ENCODE results near the gene SEMA3A.
"Not testable (repeated sequence)": the region's sequence is repeated elsewhere in the genome, so short reads cannot be mapped to it uniquely, and the experiment has no call there.

Gene SEMA3A

DNA sequence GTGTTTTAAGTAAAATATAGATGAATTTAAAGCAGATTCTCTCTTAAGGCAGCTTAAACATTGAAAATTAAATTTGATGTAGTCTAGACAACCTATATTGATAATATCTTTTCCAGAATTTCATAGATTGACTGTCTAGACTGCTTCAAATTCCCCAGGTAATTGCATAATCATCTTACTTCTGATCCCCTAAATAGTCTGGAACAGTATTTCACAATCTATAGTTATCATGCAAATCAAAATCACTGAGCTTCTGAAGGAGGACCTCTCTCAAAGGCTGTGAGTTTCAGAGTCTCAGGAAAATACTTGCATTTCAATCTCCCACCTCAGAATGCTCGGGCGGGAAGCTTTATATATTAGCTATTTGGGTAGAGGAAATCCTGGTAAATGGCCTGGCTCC lies 87.3 kb downstream of the SEMA3A start:
- DNase-seq = no peak

DNA sequence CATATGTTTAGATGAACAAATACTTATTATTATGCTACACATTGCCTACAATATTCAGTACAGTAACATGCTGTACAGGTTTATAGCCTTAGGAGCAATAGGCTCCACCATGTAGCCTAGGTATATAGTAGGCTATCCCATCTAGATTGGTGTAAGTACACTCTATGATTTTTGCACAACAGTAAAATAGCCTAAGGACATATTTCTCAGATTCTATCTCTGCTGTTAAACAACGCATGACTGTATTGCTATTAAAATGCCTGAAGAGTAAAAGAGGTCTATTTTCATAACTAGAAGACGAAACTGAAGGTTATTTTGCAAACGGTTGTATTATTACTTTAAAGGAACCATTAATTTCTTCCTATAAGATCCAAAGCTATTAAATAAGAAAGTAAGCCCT lies 88.3 kb downstream of the SEMA3A start:
- DNase-seq = no peak

DNA sequence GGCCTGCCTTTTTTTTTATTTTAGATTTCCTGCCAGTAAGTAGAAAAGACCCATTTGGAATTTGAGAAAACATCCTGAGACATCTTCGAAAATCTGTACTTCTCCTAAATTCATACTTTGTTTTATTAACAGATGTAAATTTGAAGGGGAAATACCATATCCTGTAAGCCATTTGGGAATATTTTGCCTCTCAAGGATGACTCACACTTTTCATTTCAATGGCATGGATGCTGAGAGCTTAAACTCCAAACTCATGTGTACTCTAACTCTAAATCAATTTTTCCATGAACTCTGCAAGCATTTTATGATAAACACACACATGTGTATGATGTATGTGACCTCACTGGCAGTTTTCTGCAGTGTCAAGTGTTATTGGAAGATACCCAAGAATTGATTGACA lies 89.0 kb downstream of the SEMA3A start:
- DNase-seq = no peak

DNA sequence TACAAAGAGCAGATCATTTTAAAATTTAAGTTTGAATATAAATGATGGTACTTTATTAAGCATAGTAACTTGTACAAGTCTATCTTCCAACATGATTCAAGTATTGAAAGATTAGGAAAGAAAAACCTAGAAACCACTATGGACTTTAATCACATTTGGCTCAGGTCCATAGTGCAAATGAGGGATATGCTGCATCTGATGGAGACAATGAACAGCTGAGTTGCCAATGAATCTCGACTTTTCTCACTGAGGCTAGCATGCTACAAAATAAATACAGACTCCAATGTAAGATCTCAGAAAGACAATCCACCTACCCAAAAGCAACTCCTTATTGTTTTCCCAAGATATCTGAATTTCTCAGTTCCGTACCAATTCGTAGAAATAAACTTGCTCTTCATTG lies 89.8 kb downstream of the SEMA3A start:
- no peak for DNase-seq

DNA sequence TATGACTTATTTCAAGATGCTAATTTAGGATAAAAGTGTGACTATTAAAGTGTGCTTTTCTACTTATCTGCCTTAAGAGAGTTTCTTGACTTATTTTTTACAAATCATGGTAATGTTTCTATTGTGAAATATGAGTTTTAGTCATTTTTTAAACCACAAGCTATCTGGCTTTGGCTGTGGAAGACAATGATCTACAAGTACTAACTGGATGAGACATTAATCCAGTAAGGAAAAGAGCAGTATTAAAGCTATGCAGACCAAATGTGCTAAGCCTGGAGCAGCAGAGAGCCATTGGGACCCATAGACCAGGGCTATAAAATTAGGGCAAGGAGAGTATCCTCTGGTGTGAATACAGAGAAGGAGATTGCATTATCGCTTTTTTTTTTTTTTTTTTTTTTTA lies 92.4 kb downstream of the SEMA3A start:
- DNase-seq = no peak

DNA sequence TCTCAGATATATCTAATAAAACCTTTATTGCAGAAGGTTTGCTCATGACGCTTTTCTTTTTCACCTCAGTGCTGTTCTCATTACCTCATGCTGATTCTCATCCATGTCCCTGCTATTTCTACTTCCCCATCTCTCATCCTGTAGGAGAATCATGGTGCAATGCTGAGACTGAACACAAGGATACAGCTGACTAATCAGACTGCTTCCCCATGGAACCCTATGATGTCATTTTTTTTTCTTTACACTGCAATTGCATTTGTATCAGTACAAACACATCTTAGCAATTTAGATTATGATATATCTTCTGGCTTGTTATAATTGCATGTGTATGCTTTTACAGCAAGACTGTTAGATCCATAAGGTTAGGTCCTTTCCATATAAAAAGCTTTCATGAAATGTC lies 93.7 kb downstream of the SEMA3A start:
- DNase-seq = no peak

DNA sequence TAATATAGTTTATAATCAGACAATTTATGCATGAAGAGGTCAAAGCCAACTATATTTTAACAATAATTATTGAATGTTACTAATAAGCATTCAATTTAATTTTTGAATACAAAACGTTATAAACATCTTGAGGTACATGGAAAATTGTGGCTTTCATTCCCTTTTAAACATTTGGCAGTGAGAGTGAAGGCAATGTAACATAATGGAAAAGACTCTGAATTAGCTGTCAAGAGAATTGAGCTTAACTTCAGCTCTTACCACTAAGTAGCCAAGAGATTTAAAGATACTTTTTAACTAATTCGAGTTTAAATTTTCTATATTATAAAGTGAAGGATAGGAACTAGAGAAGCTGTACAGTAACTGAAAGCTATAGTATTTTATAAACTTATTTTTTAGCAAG lies 98.6 kb downstream of the SEMA3A start:
- DNase-seq = no peak

DNA sequence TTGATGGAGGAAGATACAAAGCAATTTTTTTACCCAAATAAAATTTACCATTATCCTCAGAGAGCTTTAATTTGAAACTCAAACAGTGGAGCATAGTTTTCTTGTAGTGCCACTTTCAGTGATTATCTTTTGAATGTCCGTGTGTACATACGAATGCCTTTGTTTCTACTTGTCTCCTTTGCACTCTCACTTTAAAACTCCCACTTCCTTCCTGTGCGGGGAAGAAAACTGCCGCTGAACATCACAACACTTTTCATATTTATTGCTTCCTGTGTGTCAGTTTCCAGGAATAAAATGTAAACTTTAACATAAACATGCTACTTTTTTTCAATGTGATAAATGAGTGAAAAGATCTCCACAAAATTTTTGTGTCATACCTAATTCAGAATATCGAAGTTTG lies 102.4 kb downstream of the SEMA3A start:
- no peak for DNase-seq

DNA sequence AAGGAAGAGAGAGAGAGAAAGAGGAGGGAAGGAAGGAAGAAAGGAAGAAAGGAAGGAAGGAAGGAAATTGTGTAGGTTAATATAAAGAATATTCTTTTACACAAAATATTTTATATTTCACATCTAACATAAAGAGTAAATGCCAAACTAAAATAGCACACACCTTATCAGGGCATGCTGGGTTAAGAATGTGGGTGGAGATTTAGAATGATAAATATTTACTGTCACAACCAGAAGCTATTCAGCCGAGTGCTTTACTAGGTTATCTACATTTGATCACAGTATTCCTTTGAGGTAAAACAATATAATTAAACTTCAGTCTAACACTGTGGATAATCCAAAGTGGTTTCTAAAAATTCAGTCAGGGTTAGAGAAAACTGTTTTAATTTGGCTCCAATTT lies 103.3 kb downstream of the SEMA3A start:
- DNase-seq = no peak

DNA sequence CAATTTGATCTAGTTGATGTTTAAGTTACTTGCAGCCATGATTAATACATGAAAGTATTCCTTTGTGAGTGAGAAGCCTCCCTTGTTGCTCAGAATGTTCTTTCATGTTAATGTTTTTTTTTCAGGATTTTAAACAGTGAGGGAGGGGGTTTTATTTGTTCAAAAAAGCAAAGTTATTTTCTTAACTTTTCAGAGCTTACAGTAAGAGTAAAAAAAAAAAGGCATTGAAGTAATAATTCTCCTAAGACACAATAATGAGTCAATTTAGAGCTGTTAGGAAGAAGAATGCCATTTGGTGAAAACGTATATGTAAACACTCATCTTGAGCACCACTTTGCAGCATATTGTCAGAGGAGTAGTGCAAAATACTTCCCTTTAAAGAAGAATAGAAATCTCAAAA lies 105.8 kb downstream of the SEMA3A start:
- no peak for DNase-seq

DNA sequence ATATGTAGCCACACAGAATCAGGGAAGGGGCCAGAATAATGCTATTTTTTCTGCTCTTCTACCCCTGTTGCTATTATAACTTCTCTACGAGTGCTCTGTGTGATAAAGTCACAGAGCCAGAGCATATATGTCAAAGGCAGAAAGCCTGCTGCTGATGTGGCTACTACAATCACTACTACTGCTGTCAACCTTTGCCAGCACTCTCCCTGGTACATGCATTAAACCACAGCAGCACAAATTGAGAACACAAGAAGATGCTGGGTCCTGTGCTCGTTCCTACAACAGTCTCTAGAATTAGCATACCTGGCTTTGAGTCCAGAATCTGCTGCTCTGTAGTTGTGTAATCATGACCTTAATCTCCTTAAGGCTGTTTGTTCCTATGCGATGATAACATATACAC lies 108.6 kb downstream of the SEMA3A start:
- DNase-seq = no peak

DNA sequence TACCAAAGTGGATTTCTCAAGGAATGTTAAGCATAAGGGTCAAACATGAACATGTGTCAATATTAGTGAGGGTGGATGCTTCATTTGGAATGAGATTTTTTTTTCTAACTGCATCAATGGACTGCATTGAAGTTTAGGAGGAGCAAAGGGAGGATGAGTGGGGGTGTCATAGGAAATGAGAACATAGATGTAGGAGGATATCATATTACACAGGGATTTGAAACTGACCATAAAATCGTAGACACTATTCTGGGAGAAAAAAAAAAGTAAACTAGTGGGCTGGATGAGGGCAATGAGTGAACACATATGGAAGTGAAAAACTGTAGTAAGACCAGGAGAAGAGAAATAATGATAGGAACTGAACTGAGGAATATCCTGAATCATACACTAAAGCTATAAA lies 109.4 kb downstream of the SEMA3A start:
- no peak for DNase-seq

DNA sequence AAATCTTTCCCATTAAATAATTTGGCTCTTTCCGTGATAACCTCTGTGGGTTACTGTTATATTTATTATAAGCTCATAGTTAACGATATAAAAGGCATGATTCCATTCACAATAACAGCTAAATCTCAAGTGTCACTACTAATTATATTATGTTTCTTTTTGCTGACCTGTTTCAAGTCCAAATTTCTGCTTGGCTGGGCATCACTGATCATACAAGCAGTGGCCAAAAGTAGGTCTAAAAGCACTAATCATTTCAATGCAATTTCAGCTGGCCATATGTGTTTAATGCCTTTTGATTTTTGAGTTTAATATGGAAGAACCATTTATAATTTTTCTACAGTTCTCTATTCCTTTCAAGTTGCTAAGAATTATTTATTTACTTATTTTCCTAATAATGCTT lies 110.7 kb downstream of the SEMA3A start:
- no peak for DNase-seq

DNA sequence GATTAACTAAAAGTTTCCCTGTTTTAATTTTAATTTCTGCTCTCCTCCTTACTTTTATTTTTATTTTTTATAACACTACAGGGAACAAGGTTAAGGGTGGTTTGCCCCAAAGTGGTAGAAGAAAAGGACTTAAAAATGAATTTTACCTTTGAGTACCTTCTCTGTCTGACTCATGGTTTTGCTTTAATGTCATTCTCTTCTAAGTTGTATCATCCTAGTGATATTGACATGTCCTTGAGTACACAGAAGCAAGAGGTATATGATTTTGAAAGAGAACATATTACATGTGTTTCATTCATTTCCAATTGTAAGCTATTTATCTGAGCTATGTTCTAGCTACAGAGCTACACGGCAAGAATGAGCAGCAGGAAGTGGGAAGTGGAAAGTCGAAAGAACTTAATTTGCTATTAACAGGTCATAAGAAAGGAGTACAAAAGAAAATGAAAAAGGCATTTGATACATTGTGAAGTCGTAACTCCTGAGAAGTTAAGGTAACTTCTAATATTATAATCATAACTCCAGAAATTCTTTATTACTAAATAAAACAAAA lies 112.5 kb downstream of the SEMA3A start:
- no peak for DNase-seq

DNA sequence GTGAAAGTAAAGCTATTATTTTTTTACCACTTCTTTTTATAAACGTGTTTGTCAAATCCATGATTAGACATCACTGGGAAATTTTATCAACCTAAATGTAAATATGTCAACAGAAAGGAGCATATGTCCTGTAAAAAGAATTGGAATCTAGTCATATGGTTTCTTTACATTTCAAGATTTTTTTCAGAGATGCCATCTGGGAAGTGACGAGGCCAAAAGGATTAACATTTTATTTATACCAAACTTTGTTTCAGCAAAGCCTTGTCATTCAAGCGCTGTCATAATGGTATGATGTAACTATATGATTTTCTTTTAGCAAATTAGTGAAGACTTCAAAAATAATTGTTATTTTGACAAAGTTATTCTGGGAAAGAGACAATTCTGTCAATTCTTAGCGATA lies 117.3 kb downstream of the SEMA3A start:
- no peak for DNase-seq

DNA sequence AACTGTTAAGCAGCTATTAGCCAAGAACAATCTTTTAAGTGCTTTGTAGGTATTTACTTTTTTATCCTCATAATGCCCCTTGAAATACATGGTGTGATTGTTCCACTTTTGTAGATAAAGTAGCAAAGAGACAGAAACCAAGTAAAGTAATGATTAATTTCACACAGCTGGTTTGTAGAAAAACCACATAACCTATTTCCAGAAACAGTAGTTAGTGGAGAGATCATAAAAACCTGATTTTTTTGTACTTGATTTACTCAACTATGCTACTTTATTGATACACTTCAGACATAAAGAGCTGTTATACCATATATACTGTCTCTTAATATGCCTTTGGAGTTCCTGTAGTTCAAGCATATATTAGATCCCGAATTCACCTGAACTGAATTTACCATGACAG lies 118.4 kb downstream of the SEMA3A start:
- DNase-seq = no peak

DNA sequence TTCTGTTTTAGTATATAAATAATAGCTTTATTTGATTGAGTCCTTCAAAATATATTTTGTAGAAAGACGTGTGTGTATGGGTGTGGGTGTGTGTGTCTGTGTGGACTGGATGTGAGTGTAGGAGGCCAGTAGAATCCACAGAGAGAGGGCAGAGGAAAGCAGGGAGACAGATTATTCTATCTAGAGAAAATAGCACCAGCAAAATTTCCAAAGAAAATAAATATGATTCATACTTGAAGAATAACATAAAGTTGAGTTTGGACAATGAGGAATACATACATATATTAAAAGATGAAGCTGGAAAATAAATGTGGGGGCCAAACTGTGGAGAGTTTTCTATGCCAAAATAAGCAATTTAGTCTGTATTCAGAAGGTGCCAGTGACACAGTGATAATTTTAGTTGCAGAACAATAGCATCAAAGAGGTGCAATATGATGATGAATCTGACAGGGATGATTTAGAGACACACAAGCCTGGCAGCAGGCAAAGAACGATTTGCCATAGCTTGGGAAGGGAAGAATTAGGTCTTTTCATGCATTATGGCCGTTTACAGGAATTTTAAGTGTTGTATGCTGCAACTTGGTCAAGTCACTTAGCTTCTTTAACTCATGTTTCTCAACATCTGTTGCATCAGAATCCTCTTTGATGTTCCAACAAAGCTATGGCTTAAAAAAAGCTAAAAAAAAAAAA lies 121.3 kb downstream of the SEMA3A start:
- no peak for DNase-seq

DNA sequence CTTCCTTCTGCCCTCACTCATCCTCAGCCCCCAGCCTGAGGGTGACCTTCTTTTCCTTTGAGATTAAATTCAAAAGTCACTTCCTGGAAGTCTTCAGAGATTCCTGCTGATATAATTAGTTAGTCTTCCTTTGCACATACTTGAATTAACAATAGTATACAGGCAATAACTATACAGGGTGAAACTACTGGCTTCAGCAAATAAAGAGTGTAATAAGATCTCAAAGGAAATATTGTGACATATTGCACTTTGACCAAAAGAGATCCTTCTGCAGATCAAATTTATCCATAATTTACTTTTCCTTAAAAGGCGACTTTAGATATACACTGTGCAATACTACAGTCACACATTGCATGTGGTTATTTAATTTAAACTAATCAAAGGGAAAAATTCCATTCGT lies 123.8 kb downstream of the SEMA3A start:
- no peak for DNase-seq

DNA sequence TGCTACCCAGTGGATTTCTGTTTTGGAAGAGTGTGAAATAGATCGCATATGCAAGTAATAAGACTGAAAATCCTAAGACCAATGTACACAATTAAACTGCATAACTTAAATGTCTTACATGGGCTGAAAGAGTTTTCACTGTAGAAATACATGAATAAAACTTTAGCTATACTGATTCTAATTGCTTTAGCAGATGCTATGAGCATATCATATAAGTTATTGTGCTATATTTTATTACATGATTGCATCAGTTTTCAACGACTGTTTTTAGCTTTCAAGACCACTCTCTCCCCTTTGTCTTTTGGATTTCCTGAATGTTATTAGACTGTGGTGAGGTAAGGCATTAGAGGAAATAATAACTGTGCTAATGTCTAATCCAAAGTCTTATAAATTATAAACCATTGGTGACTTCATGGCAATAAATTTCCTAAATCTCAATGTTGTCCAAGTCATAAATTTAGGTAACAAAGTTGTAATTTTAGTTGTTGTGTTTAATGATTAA lies 124.5 kb downstream of the SEMA3A start:
- no peak for DNase-seq

DNA sequence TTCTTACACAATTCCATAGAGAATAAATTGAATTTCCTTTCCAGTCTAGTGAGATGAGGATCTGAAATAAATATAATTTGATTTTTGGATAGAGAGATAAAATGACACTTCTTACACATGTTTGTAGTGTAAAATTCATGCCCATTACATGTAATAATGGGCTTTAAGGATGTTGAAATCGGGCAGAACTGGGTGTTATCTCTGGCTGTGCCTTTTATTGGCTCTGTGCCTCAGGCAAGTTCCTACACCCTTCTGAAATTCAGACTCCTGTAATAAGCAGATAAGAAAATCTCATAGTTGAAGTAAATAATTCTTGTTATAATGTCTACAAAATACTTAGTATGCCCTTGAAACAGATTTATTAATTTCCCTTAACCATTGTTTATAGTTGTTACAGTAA lies 125.6 kb downstream of the SEMA3A start:
- no peak for DNase-seq

DNA sequence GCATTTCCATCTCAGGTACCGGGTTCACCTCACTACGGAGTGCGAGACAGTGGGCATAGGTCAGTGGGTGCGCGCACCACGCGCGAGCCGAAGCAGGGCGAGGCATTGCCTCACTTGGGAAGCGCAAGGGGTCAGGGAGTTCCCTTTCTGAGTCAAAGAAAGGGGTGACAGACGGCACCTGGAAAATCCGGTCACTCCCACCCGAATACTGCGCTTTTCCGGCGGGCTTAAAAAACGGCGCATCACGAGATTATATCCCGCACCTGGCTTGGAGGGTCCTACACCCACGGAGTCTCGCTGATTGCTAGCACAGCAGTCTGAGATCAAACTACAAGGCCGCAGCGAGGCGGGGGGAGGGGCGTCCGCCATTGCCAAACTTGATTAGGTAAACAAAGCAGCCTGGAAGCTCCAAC lies 132.1 kb downstream of the SEMA3A start:
- not testable (repeated sequence) for DNase-seq

DNA sequence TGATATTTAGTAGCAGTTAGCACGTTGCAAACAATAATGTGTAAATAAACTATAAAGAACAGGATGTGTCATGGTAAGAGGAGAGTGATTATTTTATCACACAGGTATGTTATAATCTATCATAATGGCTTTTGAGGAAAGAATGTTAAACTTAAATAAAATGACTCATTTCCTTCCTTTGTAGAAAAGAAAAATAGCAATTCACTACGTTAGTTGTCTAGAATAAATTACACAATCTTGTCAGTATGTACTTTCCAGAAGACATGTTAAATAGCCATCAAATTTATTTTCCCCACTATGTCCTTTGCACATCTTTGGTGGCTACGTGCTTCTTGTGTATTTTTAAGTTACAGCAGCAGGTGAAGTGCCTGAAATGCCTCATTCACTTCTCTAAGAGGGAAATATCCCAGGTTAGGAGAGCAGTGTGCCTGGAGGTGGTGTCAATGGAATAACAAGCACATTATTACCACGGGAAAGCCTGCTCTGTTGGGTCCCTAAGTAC lies 133.8 kb downstream of the SEMA3A start:
- DNase-seq = no peak

DNA sequence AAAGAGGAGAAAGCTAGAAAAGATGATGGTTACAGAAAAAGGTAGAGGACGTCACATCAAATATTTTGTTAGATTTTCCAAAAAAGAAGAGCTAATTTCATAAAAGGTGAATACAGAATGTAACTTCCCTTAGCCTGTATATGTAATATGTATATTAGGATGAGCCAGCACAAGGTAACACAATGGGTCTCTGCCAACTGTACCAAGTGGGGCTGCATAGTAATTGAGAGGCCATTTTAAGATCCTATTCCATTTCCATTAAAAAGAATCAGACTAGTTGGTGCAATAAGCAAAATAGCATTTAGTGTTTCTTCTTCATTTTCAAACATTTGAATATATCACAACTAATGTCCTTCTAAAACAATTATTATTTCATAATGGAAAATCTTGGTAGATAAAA lies 134.6 kb downstream of the SEMA3A start:
- DNase-seq = no peak

DNA sequence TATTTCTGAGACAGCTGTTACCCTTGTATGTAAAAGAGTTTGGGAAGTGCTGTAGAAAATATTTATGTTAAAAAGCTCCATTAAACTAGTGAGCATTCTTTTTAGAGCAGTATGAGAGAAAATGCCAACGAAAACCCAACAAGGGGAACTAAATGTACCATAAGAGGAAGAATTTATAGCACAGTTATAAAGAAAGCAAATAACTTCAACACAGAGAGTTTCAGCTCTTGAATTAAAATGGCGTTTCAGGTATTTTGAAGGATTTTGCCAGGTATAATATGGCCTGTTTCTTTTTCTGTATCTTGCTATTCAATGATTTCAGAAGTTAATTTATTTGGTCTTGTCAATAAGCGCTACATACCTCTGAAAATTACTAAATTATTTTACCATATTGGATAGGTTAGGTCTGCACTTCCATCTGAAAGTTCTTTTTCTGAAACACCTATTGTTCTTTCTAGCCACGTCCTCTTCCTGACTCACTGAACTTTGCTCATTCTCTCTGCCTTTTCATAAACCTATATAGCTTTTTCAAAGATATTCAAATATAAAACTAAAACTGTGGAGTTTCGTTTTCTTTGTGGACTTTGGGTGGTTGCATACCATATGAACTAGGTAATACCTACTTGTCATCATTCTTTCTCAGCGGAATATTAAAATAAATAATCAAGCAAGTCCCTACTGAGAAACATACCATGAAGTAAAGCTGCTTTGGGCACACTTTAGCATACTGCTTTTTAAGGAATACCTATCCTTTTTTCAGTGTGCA lies 136.1 kb downstream of the SEMA3A start:
- no peak for DNase-seq

Measured in right hindlimb (tissue), 1 donor.